Glomerular visceral epithelial cell (primary cell): Measurements from ENCODE around the gene REV3L.

Source experiments
- DNase-seq: peaks from one replicate; pipeline ENCODE4 v3.0.0-alpha.2; 2016; ENCODE audit errors: extremely low spot score

REV3L gene

DNA sequence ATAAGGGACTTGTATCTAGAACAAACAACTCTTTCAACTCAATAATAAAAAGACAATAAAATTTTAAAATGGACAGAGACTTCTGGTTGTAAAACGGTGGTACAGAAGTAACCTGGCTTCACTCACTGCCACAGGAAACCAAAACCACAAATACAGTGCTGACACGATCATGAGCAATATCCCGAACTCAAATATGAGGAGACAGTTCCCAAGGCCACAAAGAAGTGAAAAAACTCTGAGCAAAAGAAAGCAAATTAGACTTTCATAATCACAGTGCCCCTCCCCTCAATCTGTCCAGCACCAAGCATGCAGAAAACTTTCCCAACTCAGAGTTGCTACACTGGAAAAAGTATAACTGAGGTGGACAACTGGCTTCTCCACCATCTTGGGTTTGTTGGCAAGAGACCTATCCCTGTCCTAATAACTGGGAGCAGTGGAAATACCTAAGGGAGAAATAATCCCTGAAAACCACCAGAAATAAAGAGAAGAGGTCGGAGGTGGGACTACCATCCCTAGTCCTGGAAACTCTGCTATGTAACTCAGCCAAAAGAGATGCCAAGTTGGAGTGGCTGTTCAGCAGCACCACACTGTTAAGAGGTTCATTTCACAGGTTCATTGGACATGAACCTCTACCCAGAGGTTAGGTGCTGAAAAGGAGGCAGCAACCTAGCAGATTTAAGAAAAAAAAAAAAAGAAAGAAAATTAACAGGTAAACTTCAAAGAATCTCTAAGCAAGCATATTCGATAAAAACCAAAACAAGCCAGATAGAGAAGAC is 55.5 kb downstream of the REV3L start:
- DNase-seq = peak; percentile 79

DNA sequence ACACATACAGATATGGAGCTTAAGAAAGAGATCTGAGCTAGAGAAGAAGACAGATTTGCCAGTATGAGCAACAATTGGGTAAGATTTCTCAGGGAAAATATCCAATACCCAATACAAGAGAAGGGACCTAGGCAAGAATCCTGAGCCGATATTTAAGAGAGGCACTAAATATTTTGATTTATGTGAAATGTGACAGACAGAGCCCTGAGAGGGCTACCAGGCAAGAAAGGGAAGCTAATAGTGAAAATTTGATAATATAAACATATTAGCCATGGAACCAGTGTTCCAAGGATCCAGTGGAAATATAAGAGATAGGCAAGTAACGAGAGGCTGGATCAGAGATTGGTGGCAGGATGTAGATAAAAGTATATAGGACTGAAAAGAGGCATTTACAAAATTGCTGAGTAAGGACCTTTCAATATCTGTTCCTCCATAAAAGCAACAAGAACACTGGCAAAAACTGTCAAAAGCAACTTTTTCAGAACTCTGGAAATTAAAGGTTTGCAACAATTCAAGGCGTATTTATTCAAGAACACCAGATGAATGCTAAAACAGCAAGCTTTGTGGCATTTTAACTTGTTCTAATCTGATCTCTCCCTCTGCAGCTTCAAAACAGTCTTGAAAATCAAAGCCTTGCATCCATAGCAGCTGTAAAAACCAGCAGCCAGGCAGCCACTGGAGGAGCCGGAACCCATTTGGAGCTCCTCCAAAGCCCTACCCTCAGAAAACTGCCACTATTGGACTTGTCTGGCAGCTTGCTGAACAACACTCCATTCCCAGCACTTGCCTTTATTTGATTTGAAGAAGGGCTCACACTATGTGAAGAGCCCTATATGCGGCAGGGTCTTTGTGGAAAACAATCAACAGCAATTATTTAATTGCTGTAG is 58.8 kb downstream of the REV3L start:
- DNase-seq = peak; percentile 23

DNA sequence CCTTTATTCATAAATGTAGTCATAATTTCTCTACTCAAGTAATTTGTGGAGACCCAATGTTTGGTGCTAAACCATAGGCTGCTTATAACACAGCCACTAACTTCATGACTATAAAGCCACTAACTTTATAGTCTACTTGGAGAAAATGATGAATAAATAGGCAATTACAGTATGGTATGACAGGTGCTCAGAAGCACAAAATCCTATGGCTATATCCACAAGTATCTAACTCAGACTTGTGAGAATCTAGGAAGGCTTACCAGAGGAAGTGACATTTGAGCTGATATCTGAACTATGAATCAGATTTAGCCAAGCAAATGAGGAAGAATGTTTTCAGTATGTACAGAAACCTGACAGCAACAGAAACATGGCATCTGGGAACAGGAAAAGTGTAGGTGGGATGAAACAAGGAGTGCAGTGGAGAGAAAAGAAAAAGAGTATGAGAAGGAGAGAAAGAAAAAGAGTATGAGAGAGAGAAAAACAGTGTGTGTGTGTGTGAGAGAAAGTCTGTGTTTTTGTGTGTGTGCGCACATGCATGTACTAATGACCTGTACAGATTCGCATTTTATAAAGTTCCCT is 59.9 kb downstream of the REV3L start:
- DNase-seq = no peak

DNA sequence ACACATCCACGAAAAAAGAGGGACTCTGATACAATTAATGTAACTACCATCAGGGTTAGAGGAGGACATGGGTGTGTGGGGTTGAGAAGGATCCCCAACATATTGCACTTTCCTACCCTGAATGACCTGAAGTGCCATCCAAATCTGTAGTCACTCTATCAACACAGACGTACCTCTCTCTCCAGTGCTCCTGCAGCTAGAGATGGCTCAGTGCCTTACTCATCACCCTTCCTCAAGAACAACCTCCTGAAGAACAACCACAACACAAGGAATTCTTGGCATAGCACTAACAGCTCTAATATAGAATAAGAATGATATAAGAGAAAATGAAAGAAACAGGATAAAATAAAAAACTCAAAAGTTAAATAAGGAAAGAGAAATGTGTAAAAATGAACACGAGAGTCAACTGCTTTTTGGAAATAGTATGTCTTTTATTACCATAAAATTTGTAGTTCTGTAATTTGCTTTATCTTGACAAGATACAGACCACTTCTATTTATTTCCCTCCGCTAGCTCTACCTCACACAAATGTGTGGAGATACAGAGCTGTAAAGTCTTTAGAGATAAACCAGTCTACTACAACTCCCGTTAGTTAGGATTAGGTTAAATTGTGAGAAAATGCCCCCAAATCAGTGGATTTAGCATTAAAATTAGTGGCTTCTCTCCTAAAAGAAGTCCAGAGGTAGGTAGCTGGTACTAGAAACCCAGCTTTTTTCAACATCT is 63.9 kb downstream of the REV3L start:
- peak; percentile 50 for DNase-seq

DNA sequence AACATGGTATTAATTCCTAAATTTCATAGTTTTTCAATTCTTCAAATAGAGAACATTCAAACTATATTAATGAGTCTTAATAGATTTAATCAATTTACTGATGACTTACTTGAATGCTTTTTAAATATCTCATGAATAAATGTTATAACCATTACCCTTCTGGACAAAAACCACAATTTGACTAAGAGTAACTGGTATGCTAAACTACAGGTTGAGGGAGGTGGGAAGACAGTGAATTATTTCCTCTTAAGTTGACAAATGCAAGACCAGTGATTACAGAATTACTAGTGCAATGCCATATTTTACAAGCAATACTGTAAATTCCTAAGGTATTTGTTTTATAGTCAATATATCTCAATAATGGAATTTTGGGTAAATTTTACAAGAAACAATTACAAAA is 65.1 kb downstream of the REV3L start:
- DNase-seq = peak; percentile 15

DNA sequence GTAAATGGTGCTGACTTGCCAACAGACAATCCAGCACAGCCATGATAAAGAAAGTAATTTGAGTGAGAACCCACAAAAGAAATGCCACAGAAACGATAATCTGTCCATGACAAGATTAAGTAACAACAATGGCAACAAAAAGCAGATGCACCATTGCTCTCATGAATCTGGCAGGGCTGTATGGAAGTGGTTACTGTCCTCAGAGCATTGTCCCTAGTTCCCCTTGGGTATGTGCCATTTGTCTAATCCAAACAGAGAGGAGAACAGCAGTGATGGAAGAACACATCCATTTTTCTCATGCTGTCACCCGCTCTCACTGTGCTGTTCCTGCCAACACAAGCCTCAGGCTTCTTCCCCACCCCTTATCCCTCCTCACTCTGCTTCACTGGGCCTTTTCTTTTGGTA is 65.8 kb downstream of the REV3L start:
- no peak for DNase-seq

DNA sequence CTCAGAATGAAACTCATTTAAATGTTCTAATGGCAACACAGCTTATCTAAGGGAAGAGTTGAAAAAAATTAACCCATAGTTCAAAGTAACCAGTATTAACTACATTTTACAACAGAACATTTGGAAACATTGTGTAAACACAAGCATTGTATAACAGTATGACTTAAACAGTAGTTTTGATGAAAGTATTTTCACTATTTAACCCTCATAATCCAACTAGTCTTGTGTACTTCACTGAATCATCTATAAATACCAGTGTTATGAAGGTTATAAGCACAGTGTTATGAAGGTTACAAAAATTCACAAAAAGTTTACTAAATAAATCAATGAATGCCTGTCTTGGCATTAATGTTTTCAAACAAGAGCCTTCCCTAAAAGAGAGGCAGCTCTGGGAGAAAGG is 66.5 kb downstream of the REV3L start:
- no peak for DNase-seq

DNA sequence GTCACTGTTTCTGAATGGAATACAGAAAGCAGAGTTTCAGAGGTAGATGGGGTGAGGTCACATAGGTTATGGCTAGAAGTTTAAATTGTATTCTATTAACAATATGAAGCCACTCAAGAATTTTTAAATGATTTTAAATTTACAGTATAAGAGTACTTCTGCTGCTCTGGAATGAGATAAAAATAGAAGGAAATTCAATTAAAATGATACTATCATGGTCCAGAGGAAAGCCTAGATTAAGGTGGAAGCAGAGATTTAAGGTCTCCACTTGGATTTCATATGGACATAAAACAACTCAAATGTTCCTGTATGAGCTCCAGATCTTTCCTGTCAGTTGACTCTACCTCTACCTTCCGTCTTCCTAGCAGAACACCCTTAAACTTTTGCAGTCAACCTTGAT is 68.6 kb downstream of the REV3L start:
- no peak for DNase-seq

DNA sequence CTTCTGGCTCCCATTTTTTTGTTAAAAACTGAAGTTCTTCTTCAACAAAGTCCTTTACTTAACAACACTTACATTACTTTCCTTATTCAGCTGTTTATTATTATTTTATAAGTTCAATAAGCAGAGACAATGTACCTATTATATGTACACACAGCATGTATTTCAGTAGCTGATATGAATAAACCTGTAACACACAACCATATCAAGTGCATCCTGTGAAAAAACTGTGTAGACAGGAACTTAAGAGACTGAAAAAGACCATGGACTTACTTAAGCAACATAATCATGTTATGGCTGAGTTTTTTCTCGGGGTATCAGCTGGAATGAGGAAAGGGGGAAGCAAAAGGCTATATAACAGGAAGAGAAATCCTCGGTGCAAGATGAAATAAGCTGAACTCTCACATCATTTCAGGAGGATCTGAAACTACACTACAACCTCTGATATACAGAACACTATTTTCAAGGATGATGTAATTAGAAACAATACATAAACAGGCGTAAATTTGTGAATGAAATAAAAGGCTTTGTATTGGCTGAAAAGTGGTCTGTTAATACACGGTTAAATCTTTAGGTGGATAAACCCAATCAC is 70.9 kb downstream of the REV3L start:
- DNase-seq = no peak

DNA sequence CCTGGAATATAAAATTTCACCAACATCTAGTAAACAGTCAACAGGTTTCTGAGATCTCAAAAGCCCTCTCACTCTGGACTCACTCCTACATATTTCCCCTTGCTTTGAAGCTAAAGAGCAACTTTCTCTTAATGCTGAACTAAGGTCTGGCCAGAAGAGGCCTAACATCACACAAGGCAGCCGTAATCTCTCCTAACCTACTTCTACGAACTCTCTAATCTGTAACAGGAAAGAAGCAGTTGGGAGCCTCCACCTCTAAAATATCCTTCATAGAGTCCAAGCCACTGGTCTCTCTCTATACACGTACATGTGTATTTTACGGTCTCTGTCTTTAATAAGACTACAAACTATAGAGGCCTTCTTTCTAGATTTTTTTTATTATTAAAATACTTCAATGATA is 72.0 kb downstream of the REV3L start:
- no peak for DNase-seq

DNA sequence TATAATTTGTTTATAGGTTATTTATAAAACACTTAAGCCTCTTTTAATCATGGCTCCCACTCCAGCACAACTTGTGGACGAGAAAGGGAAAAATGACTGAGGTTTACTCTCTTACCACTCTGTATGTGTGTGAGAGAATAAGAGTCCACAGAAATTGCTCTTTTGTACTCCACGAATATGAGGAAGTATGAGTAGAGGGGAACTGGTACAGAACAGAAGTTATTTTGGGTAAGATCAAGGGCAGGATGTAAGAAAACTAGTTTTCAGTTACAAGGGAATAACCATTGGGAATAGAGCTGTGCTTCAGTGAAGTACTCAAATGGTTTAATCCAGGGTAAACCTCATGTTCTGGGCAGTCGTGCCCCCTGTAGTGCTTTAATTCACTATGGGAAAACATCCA is 72.6 kb downstream of the REV3L start:
- no peak for DNase-seq

DNA sequence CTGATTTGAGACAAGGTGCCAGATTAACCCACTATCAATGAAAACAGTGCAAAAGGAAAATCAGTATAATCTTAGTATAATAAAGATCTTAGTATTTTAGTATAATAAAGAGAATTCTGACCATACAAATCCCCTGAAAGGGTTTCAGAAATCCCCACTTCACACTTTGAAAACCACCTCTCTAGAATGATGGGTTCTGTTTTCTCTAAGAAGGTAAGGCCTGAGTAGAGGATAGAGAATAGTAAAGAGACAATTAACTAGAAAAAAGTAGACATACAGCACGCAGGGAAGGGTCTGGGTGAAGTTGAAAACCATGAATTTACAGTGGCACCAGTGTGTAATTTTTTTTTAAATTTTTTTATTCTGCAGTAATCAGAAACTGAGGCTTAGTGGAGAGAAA is 73.6 kb downstream of the REV3L start:
- no peak for DNase-seq

DNA sequence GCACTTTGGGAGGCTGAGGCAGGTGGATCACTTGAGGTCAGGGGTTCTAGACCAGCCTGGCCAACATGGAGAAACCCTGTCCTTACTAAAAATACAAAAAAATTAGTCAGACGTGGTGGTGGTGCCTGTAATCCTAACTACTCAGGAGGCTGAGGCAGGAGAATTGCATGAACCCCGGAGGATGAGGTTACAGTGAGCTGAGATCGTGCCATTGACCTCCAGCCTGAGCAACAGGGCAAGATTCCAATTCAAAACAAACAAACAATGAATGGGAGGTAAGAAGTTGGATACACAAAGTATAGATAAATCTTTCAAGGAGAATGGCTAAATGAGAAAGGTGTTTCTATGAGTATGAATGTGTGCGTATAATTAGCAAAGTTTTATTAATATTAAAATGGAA is 75.3 kb downstream of the REV3L start:
- DNase-seq = no peak

DNA sequence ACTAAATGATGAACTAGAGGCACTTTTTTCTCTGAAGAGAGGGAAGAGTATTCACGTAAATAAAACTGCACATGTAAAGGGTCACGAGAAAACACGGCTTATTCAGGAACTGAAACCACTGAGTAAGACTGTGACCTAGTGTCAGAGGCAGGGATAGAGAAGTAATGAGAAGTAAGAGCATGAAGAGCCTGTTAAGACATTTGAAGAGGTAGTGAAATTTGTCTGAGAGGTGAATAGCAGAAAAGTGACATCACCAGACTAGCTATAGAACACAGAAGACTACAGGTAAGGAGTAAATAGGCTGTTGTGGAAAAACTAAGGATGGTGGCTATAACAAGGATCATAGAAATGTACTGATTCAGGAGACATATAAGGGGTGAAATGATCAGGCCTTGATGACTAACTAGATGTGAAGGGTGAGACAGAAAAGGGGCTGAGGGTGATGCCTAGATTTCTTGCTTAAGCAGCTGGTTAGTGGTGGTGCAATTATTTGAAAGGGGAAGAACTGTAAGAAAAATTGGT is 76.8 kb downstream of the REV3L start:
- no peak for DNase-seq

DNA sequence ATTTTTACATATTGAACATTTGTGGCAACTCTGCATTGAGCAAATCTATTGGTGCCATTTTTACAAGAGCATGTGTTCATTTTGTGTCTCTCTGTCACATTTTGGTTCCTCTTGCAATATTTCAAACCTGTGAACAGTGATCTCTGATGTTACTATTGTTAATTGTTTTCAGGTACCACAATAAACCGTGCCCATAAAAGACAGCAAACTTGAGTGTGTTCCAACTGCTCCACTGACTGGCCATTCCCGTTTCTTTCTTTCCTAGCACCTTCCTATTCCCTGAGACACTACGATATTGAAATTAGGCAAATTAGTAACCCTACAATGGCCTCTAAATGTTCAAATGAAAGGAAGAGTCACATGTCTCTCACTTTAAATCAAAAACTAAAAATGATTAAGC is 79.6 kb downstream of the REV3L start:
- DNase-seq = no peak

DNA sequence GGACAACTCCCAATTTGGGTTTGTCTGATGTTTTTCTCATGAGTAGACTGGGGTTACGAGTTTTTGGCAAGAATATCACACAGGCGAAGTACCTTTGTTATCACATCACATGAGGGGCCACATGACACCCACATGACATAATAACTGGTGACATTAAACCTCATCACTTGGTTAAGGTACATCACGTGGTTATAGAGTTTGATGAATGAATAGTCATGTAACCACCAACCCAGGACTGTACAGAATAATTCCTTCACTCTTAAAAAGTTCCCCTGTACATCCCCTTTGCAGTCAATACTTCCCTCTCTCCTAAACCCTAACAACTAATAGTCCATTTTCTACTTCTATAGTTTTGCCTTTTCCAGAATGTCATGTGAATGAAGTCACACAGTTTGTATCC is 83.4 kb downstream of the REV3L start:
- no peak for DNase-seq

DNA sequence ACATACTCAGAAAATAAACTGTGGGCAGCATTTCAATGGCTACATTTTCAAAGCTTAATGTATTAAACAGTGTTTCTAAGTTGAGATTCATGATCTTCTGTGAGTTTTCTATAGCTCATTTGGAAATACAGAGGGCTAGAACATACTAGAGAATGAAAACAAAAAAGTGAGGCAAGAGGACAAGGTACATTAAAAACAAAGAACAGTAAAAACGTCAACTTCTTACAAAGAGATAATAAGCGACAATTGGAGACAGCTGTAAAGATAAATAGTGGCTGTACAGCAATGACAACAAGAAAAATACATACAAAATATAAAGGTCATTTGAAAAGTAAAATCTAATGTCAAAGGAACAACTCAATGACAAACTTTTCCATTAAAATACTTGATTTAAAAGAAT is 94.3 kb downstream of the REV3L start:
- no peak for DNase-seq

DNA sequence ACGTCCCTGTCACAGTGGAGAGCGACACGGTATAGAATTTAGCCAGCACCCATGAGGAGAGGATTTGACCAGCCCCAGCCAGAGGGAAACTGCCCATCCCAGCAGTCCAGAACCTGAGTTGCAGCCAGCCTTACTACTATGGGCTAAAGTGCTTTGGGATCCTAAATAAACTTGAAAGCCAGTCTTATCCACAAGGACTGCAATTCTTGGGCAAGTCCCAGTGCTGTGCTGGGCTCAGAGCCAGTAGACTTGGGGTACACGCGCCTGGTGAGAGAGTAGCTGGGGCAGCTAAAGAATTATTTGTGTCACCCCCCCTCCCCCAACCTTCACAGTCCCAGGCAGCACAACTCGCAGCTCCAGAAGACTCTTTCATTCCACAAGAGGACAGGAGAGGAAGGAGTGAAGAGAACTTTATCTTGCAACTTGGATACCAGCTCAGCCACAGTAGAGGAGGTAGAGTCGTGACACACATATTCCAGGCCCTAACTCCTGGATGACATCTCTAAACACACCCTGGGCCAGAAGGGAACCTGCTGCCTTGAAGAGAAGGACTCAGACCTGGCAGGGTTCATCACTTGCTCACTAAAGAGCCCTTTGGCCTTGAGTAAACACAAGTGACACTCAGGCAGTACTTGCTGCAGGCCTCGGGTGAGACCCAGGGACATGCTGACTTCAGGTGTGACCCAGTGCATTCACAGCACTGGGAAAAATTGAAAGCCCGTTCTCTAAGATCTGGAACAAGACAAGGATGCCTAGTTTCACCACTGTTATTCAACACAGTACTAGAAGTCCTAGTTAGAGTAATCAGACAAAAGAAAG is 100.3 kb downstream of the REV3L start:
- DNase-seq = no peak

DNA sequence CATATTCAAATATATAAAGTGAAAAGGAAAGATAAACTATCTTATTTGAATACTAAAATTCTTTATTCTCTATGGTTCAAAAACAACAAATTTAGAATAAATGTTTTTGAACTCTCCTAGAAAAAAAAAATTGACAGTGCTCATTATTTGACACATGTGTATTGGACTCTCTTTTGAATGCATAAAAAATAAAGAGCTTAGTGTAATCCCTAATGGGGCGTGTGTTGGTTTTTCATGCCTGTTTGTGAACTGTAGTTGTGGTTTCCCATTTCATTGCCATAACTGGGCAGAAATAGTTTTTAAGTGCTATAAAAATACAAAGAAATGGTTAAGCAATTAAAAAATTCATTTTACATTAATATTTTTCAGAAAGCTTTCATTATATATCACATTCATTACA is 101.3 kb downstream of the REV3L start:
- no peak for DNase-seq

DNA sequence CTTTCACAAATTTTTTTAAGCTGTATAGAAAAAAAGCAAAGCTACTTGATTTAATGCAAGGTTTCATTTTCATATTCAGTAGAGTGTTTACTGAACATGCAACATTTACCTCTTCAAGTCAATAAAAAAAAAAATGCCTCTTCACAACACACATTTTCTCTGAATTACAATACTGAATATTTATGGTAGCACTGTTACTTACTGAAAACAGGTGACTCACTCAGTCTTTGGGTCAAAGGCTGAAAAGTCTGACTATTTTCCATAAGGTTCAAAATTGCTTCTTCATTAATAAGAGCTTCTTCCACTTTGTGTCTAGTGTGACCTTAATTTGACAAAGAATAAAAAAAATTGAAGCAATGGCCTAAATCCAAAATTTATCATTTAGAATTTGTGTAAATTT is 101.9 kb downstream of the REV3L start:
- no peak for DNase-seq

DNA sequence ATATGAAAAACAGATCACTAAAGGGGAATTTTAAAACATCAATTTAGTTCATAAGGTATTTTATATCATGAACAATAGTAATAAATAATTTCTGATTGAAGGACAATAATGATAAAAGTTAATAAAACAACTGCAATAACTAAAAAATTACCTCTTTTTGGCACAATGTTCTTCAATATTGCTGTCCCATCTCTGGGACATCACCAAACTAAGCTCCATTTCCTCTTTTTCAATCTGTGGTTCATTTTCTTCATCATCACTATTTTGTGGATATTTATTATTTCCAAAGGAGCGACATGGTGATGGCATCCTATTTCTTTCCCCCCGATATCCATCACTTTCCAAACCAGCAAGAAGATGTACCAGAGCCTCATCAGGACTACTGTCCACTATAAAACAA is 103.2 kb downstream of the REV3L start:
- no peak for DNase-seq
